Esophagus squamous epithelium (tissue), 4 donors: ENCODE measurements around the gene OPN5.

Source experiments
- CTCF ChIP-seq, 6 experiments: fragments of 450-650 bp in 4 of 6; fragments of 200-600 bp in 2 of 6; sonication (generic) in 2 of 6; IDR thresholded peaks; one replicate each; pipeline ENCODE4 v1.5.1; 2016 to 2019; ENCODE audit warnings: antibody characterized with exemption in 6 of 6, mild to moderate bottlenecking in 4 of 6, moderate library complexity in 4 of 6
- POLR2A ChIP-seq, 4 donors: fragments of 450-650 bp; IDR thresholded peaks; one replicate each; pipeline ENCODE4 v1.6.1; 2017; ENCODE audit warnings: antibody characterized with exemption in 4 of 4, mild to moderate bottlenecking in 4 of 4, moderate library complexity in 3 of 4

DNA sequence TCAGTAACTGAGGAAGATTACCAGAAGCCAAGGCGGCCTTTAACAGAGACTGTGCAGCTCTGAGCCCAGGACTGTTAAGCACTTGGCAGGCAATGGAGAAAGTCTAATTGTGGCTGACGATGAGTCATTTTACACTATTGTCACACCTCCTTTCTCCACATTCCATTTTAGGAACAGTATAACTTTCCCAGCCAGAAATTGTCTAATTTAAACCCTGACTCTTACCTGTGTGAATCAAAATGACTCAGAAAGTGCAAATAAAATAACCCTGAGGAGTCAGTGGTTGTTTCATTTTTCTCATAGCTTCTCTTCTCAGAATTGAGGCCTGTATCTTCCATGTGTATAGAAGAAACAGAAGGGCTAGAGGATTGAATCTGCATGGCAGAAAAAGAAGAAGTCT lies 40.0 kb upstream of the OPN5 start:
- TF ChIP-seq CTCF (IDR thresholded peaks at IDR 0.05) (no peak), POLR2A (IDR thresholded peaks at IDR 0.05) (no peak)
